ENCODE data around the gene PPP2R5B. TPM values are rescaled to one million over a fixed set of nuclear protein-coding genes. Genes with fewer than 3 reads are reported as not detected.

Gene PPP2R5B
- polyA plus RNA-seq, 6 donors from 2014 or later: 7.2 to 15.1 (median 10.2) TPM

GRCh38 chr11:64932324-64932723 is 7.8 kb downstream of the PPP2R5B start:
- DNase-seq: no peak
- Mint-ChIP-seq H3K27ac (no peak overlapping the region), H3K4me1 (no peaks in the 10 kb centered on the region), H3K36me3 (peaks cover 7 to 15% of the 10 kb centered on the region in 2 donors), H3K27me3 (no peaks in the 10 kb centered on the region), H3K9me3 (no peaks in the 10 kb centered on the region), H3K4me3 (no peak overlapping the region)
- ATAC-seq (ENCODE audit: low read depth in 2 of 2): no peak

DNA sequence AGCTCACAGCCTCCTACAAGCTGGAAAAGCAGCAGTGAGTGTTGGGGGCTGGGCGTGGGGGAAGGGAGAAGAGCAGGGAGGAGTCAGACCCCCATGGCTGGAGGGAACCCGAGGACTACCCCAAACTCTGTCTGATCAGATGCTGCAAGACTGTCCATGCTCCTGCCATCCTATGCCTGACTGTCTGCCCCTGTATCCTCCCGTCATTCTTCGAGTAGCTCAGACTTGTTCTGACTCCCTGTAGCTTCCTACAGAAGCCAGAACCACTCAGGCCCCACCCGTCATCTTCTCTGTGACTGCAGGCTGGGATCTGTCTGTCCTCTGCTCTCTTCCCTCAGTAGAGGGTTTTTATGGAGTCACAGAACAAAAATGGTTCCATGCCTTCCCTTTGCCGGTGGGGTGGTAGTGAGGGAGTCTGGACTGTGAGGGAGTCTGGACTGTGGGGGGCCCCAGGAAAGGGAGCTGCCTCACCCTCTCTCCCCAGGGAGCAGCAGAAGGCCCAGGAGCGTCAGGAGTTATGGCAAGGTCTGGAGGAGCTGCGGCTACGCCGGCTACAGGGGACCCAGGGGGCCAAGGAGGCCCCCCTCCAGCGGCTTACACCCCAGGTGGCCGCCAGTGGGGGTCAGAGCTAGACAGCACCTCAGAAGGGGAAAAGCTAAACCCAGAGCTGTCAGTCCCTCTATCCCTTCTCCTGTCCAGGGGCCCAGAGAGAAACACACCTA is 8.9 kb downstream of the PPP2R5B start:
- Mint-ChIP-seq H3K36me3 (peaks cover 0 to 15% of the 10 kb centered on the region in 2 donors), H3K4me3 (no peak overlapping the region), H3K9me3 (no peaks in the 10 kb centered on the region), H3K27me3 (peaks cover 0 to under 1% (median 0%) of the 10 kb centered on the region in 3 donors), H3K4me1 (no peaks in the 10 kb centered on the region), H3K27ac (peak overlapping the region in 1 of 6 donors; percentile 67)
- DNase-seq (no peak), ATAC-seq (ENCODE audit: low read depth in 2 of 2) (no peak)

DNA sequence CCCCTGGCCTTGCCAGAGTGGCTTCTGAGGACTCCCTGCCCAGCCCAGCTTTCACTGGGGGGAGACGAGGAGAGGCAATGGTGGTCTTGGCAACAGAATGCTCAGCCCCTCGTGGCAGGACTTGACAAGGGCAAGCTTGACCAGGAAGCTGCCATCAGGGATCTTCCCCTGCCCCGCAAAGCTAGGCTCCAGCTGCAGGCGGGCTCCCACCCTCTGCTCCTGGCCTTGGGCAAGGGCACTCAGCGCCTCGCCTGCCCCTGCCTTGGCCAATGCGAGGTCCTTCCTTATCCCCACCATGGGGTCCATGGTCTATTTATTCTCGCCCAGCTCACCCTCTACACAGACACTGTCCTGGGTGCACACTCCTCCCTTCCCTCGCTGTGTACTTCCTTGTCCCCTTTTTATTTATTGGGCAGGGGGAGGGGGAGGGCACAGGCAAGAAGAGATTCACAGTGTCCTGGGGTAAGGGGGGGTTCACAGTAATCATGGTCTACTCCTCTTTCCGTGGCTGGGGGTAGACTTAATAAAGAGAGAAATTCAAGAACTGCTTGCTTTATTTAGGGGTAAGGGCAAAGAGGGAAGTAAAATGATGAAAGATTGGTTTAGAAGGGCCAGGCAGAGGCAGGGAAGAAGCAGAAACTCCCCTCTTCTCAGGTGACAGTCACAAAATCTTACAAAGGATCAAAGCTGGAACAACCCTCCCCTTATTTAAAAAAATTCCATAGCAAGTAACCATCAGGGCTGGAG is 9.6 kb downstream of the PPP2R5B start:
- H3K27ac Mint-ChIP-seq: peak overlapping the region in 3 of 6 donors; percentile 27 to 59 (median 47)
- ATAC-seq (ENCODE audit: low read depth in 2 of 2): no peak
- H3K27me3 Mint-ChIP-seq: peaks cover 0 to 5% (median 0%) of the 10 kb centered on the region in 3 donors

GRCh38 chr11:64934682-64935358 is 10.3 kb downstream of the PPP2R5B start:
- H3K36me3 Mint-ChIP-seq: peaks cover 0 to 15% of the 10 kb centered on the region in 2 donors
- no peak for ATAC-seq (ENCODE audit: low read depth in 2 of 2)
- no peaks in the 10 kb centered on the region for H3K9me3 Mint-ChIP-seq
- no peaks in the 10 kb centered on the region for H3K4me1 Mint-ChIP-seq
- DNase-seq: no peak
- no peak overlapping the region for H3K4me3 Mint-ChIP-seq
- H3K27ac Mint-ChIP-seq: no peak overlapping the region
- peaks cover 0 to 5% (median 0%) of the 10 kb centered on the region in 3 donors for H3K27me3 Mint-ChIP-seq

More for the DNA sequence above, 9.6 kb downstream of the PPP2R5B start:
- peaks cover 0 to 15% of the 10 kb centered on the region in 2 donors for H3K36me3 Mint-ChIP-seq
- no peaks in the 10 kb centered on the region for H3K9me3 Mint-ChIP-seq
- H3K4me1 Mint-ChIP-seq: no peaks in the 10 kb centered on the region
- no peak for DNase-seq
- no peak overlapping the region for H3K4me3 Mint-ChIP-seq

DNA sequence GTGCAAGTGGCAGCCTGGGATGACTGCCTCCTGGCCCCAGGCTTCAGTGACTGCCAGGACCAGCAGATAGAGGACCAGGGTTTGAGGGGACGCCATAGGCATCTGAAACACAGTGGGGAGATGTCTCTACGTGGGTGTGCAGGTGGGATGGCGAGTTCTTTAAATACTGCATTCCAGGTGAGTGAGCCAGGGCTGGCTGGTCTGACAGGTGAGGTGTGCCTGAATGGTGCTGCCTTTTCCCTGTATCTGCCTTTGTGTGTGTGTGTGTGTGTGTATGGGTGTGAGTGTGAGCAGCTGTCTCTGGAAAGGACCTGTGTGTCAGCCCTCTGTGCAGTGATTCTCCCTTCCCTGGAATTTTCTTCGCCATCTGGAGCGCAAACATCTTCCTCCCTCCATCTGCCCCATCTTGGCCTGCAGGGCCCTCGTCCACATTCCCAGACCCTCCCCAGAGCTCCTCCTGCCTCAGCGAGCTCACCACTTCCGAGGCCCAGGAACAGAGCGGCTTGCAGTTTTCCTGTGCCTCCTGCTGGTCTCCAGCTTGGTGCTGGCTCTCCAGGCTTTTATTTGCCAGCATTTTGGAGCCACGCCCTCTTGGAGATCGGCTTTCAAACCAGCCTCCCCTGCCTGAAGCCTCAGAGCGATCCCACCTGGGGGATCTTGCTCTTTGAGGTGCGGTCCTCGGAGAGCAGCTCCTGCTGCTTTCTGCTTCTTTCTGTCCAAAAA is 11.0 kb downstream of the PPP2R5B start, which contains the start of gene GPHA2:
Gene GPHA2, minus strand, starts transcription at position 535 of the 723 bp plus-strand sequence. Its CDS starts 433 bp downstream, at position 102.
- Mint-ChIP-seq H3K9me3 (no peaks in the 10 kb centered on the region), H3K27ac (peak within 1 kb of the TSS in 1 of 6 donors; percentile 61), H3K4me1 (no peaks in the 10 kb centered on the region), H3K36me3 (peaks cover 0 to 15% of the 10 kb centered on the region in 2 donors), H3K4me3 (no peak within 1 kb of the TSS), H3K27me3 (peaks cover 0 to 5% (median 0%) of the 10 kb centered on the region in 3 donors)
- no peak for ATAC-seq (ENCODE audit: low read depth in 2 of 2)
- no peak for DNase-seq

DNA sequence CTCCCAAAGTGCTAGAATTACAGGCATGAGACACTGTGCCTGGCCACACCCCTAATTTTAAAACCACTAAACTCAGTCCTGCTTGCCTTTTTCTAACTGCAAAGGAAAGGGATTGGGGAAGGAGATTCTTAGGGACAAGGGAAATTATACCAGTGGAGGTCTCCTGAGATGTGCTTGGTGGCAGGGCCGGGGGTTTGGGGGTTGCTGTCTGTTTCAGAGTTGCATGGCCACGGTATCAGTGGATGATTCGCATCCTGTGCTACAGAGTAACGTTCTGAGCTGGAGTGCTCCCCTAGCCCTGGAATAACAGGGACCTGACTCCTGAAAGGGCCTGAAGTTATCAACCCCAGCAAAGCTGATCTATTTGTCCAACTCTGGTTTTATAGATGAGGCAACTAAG is 12.1 kb downstream of the PPP2R5B start:
- H3K4me3 Mint-ChIP-seq: no peak overlapping the region
- ATAC-seq (ENCODE audit: low read depth in 2 of 2) (no peak), DNase-seq (no peak)
- no peaks in the 10 kb centered on the region for H3K4me1 Mint-ChIP-seq
- no peak overlapping the region for H3K27ac Mint-ChIP-seq
- H3K27me3 Mint-ChIP-seq: peaks cover 0 to 12% (median 1%) of the 10 kb centered on the region in 3 donors
- peaks cover 0 to 8% of the 10 kb centered on the region in 2 donors for H3K36me3 Mint-ChIP-seq
- H3K9me3 Mint-ChIP-seq: no peaks in the 10 kb centered on the region

GRCh38 chr11:64947208-64947814 is 22.8 kb downstream of the PPP2R5B start:
- Mint-ChIP-seq H3K4me3 (no peak overlapping the region), H3K9me3 (no peaks in the 10 kb centered on the region), H3K36me3 (peaks cover 0 to 4% of the 10 kb centered on the region in 2 donors), H3K27ac (no peak overlapping the region), H3K27me3 (peaks cover 16 to 21% (median 21%) of the 10 kb centered on the region in 3 donors), H3K4me1 (no peaks in the 10 kb centered on the region)
- ATAC-seq (ENCODE audit: low read depth in 2 of 2) (no peak), DNase-seq (no peak)

DNA sequence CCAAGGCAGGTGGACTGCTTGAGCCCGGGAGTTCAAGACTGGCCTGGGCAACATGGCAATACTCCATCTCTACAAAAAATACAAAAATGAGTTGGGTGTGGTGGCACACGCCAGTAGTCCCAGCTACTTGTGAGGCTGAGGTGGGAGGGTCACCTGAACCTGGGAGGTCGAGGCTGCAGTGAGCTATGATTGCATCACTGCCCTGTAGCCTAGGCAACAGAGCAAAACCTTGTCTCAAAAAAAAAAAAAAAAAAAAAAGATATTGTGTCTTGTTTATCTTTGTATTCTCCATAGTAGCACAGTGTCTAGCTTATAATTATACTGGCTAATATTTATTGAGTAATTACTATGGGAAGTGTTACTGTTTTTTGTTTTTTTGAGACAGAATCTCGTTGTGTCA is 27.0 kb downstream of the PPP2R5B start:
- DNase-seq (no peak), ATAC-seq (ENCODE audit: low read depth in 2 of 2) (no peak)
- Mint-ChIP-seq H3K4me1 (no peaks in the 10 kb centered on the region), H3K36me3 (no peaks in the 10 kb centered on the region), H3K4me3 (no peak overlapping the region), H3K27ac (no peak overlapping the region), H3K27me3 (peaks cover 7 to 14% (median 9%) of the 10 kb centered on the region in 3 donors), H3K9me3 (no peaks in the 10 kb centered on the region)

GRCh38 chr11:64954201-64954600 is 29.7 kb downstream of the PPP2R5B start:
- peak overlapping the region in 1 of 6 donors; percentile 42 for H3K27ac Mint-ChIP-seq
- H3K36me3 Mint-ChIP-seq: no peaks in the 10 kb centered on the region
- no peak for ATAC-seq (ENCODE audit: low read depth in 2 of 2)
- no peaks in the 10 kb centered on the region for H3K9me3 Mint-ChIP-seq
- DNase-seq: no peak
- H3K27me3 Mint-ChIP-seq: peaks cover 7 to 14% (median 9%) of the 10 kb centered on the region in 3 donors
- H3K4me1 Mint-ChIP-seq: no peaks in the 10 kb centered on the region
- no peak overlapping the region for H3K4me3 Mint-ChIP-seq

GRCh38 chr11:64959498-64959897 is 35.0 kb downstream of the PPP2R5B start:
- Mint-ChIP-seq H3K36me3 (no peaks in the 10 kb centered on the region), H3K27ac (peak overlapping the region in 1 of 6 donors; percentile 61), H3K4me1 (no peaks in the 10 kb centered on the region), H3K9me3 (no peaks in the 10 kb centered on the region), H3K4me3 (no peak overlapping the region), H3K27me3 (peaks cover 0 to 13% (median 6%) of the 10 kb centered on the region in 3 donors)
- ATAC-seq (ENCODE audit: low read depth in 2 of 2) (no peak), DNase-seq (no peak)

DNA sequence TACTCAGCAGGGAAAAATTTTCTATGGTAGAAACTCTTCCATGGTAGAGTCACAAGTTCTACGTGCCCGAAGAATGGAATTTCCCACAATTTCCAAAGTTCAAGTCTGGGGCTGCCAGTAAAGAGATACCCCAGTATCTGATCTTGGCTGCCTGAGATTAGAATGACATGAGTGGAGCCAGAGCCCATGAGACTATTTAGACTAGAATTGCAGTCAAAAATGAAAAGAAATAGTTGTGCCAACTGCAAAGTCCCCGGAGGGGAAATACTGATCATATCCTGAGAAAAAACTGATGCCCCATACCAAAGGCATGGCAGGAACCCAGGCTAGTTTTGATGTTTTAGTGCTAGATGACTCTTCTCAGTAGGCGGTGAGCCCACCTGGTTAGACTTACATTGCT is 36.2 kb downstream of the PPP2R5B start:
- Mint-ChIP-seq H3K27me3 (peaks cover 0 to 9% (median 6%) of the 10 kb centered on the region in 3 donors), H3K4me1 (no peaks in the 10 kb centered on the region), H3K4me3 (no peak overlapping the region), H3K9me3 (no peaks in the 10 kb centered on the region), H3K27ac (no peak overlapping the region), H3K36me3 (no peaks in the 10 kb centered on the region)
- ATAC-seq (ENCODE audit: low read depth in 2 of 2): no peak
- no peak for DNase-seq

- peak overlapping the region in 1 of 6 donors; percentile 82 for H3K27ac Mint-ChIP-seq
These were observed 38.7 kb downstream of the PPP2R5B start for GRCh38 chr11:64963072-64963631.

More at GRCh38 chr11:64963072-64963631, 38.7 kb downstream of the PPP2R5B start:
- DNase-seq (no peak), ATAC-seq (ENCODE audit: low read depth in 2 of 2) (no peak)
- H3K36me3 Mint-ChIP-seq: no peaks in the 10 kb centered on the region
- no peak overlapping the region for H3K4me3 Mint-ChIP-seq
- peaks cover 0 to 9% (median 6%) of the 10 kb centered on the region in 3 donors for H3K27me3 Mint-ChIP-seq
- no peaks in the 10 kb centered on the region for H3K4me1 Mint-ChIP-seq
- no peaks in the 10 kb centered on the region for H3K9me3 Mint-ChIP-seq
